Esophagus muscularis mucosa (tissue), 4 donors: ENCODE measurements around the gene SUPT4H1.

Source experiments
- EP300 ChIP-seq: sonication (generic); formaldehyde crosslinking; IDR thresholded peaks from one replicate; pipeline ENCODE4 v1.6.1; 2017; ENCODE audit warnings: antibody characterized with exemption
- POLR2AphosphoS5 ChIP-seq, 2 donors: sonication (generic); formaldehyde crosslinking; IDR thresholded peaks; one replicate each; pipeline ENCODE4 v1.6.1; 2017; ENCODE audit warnings: antibody characterized with exemption in 2 of 2
- TF ChIP-seq, protein P1 (sequence below), 3 experiments: fragments of 200-600 bp in 2 of 3; fragments of 450-650 bp in 1 of 3; sonication (generic) in 2 of 3; IDR thresholded peaks; one replicate each; pipeline ENCODE4 v1.5.1; 2017 to 2019; ENCODE audit warnings: antibody characterized with exemption in 3 of 3, mild to moderate bottlenecking in 2 of 3, moderate library complexity in 1 of 3

DNA sequence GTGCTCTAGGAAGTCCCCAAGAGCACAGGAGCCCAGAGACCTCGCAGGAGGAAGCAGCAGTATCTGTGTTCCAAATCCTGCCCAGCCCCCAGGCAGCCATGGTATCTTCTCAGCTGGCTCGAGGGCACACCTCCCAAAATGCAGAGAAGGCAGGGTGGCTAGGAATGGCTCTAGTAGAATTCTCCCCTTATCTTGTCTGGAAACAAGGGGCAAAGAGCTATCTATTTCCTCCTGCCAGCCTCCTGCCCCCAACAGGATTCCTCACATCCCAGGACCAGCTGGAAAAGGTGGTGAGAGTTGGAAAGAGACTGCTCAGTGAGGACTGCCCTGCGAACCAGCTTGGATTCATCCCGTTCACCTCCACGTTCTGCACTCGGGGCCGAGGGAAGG is 14.8 kb downstream of the SUPT4H1 start:
- TF ChIP-seq, protein P1, sequence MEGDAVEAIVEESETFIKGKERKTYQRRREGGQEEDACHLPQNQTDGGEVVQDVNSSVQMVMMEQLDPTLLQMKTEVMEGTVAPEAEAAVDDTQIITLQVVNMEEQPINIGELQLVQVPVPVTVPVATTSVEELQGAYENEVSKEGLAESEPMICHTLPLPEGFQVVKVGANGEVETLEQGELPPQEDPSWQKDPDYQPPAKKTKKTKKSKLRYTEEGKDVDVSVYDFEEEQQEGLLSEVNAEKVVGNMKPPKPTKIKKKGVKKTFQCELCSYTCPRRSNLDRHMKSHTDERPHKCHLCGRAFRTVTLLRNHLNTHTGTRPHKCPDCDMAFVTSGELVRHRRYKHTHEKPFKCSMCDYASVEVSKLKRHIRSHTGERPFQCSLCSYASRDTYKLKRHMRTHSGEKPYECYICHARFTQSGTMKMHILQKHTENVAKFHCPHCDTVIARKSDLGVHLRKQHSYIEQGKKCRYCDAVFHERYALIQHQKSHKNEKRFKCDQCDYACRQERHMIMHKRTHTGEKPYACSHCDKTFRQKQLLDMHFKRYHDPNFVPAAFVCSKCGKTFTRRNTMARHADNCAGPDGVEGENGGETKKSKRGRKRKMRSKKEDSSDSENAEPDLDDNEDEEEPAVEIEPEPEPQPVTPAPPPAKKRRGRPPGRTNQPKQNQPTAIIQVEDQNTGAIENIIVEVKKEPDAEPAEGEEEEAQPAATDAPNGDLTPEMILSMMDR (IDR thresholded peaks at IDR 0.05), result no peak
- TF ChIP-seq EP300, result no peak
- no peak for TF ChIP-seq POLR2AphosphoS5 (IDR thresholded peaks at IDR 0.05)
